ENCODE data around the gene CTDSPL2. TPM values are rescaled to one million over a fixed set of nuclear protein-coding genes. Genes with fewer than 3 reads are reported as not detected.
"Not testable (repeated sequence)": the region's sequence is repeated elsewhere in the genome, so short reads cannot be mapped to it uniquely, and the experiment has no call there.

Gene CTDSPL2
- total and polyA plus RNA-seq, 10 of the 15 experiments (the other 5 are each of a cell fraction or from before 2014, with no cell fraction given) = 10.7 to 77.1 (median 44.9) TPM

DNA sequence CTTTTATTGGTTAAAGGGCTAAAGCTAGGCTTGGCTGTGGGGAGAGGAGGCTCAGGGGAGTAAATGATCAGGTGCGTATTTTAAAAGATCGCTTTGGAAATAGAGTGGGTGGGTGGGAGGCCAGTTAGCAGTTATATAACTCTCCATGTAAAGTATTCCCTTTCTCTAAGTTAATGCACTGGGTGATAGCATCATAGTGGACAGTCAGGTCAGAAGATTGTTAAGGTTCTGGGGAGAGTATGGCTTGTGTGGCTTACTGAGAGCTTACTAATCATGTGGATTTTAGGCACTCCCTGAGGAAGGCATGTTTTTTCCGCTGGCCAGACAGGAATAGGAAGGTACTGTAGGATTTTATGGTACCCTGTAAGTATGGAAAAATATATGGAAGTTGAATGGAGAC lies 103.2 kb downstream of the CTDSPL2 start:
- ChIA-PET CTCF (interaction anchor here (1.7 kb wide), 1 partner anchor 15 kb away, joined by 5 read pairs; no protein-coding TSS in a partner anchor), RAD21 (ENCODE audit: unreplicated experiment) (interaction anchor here (0.7 kb wide), 1 partner anchor 16 kb away, joined by 3 read pairs; no protein-coding TSS in a partner anchor), POLR2A (no interaction called here), SMC1A (ENCODE audit: uncharacterized antibody, unreplicated experiment) (no interaction called here)
- H3K79me2 ChIP-seq (ENCODE audit: control insufficient read depth, insufficient read depth, low read length) = no peaks in the 10 kb centered on the region; the same call in 1 of the 2 replicates
- WGBS (ENCODE audit: insufficient coverage, insufficient replicate concordance, low lambda C conversion rate, missing lambda C conversion rate) = 98% methylated on average over 3 of the region's 3 CpGs
- FAIRE-seq (no peak), ATAC-seq (no peak), DNase-seq (ENCODE audit: low read depth, low spot score) (no peak)
- no peaks in the 10 kb centered on the region for H3K9me3 ChIP-seq (replicated peaks; ENCODE audit: control insufficient read depth, insufficient read depth, low read length)
- H2AFZ ChIP-seq (ENCODE audit: control insufficient read depth, low read depth, low read length) = no peak overlapping the region
- in situ Hi-C loops (cut with MboI) (no loop called here), intact Hi-C loops (cut with micrococcal nuclease; ENCODE audit: unreplicated experiment) (no loop called here)
- H3K9ac ChIP-seq (ENCODE audit: control insufficient read depth, insufficient read depth, low read length) = no peak overlapping the region
- no peaks in the 10 kb centered on the region for H3K27me3 ChIP-seq (replicated peaks in 1 of 2; ENCODE audit: control insufficient read depth in 2 of 2, insufficient read depth in 2 of 2, low read length in 1 of 2)
- no peak overlapping the region for H3K27ac ChIP-seq (ENCODE audit: control insufficient read depth, insufficient read depth)
- BruUV-seq (replicated peaks) = no TSS peak
- no peak for TF ChIP-seq MAX (IDR thresholded peaks at IDR 0.05; ENCODE audit: low read depth, low read length)
- no peak for TF ChIP-seq ATF2 (IDR thresholded peaks at IDR 0.05; ENCODE audit: low read length)
- no peak for TF ChIP-seq TCF12 (IDR thresholded peaks at IDR 0.05; ENCODE audit: low read depth, low read length)
- TF ChIP-seq SMARCA5 (IDR thresholded peaks at IDR 0.05) = no peak
- no peak overlapping the region for H3K4me3 ChIP-seq
- H3K36me3 ChIP-seq (ENCODE audit: control insufficient read depth in 2 of 2, insufficient read depth in 2 of 2, low read length in 1 of 2) = no peaks in the 10 kb centered on the region
- H4K20me1 ChIP-seq (ENCODE audit: control insufficient read depth, insufficient read depth) = no peaks in the 10 kb centered on the region
- peaks cover 2% of the 10 kb centered on the region; the same call in 1 of the 2 replicates for H3K4me1 ChIP-seq (ENCODE audit: control insufficient read depth, insufficient read depth, low read length)
- no peak overlapping the region for H3K4me2 ChIP-seq (ENCODE audit: control insufficient read depth, insufficient read depth)

- SMC1A ChIA-PET (ENCODE audit: uncharacterized antibody, unreplicated experiment) = interaction anchor here (1.0 to 2.2 kb wide), 4 partner anchors 10 to 207 kb away, joined by 3 to 6 read pairs (median 4); no protein-coding TSS in a partner anchor
- H3K9me3 ChIP-seq (replicated peaks; ENCODE audit: control insufficient read depth, insufficient read depth, low read length); ATAC-seq; H3K36me3 ChIP-seq (ENCODE audit: control insufficient read depth in 2 of 2, insufficient read depth in 2 of 2, low read length in 1 of 2); in situ Hi-C loops (cut with MboI); FAIRE-seq; H3K4me3 ChIP-seq; H2AFZ ChIP-seq (ENCODE audit: control insufficient read depth, low read depth, low read length); intact Hi-C loops (cut with micrococcal nuclease; ENCODE audit: unreplicated experiment); H3K9ac ChIP-seq (ENCODE audit: control insufficient read depth, insufficient read depth, low read length); H3K27ac ChIP-seq (ENCODE audit: control insufficient read depth, insufficient read depth); H3K4me2 ChIP-seq (ENCODE audit: control insufficient read depth, insufficient read depth); H3K79me2 ChIP-seq (ENCODE audit: control insufficient read depth, insufficient read depth, low read length); H3K4me1 ChIP-seq (ENCODE audit: control insufficient read depth, insufficient read depth, low read length); DNase-seq (ENCODE audit: low read depth, low spot score); H3K27me3 ChIP-seq (replicated peaks in 1 of 2; ENCODE audit: control insufficient read depth in 2 of 2, insufficient read depth in 2 of 2, low read length in 1 of 2); H4K20me1 ChIP-seq (ENCODE audit: control insufficient read depth, insufficient read depth); BruUV-seq (replicated peaks): not testable (repeated sequence)
- RAD21 ChIA-PET (ENCODE audit: unreplicated experiment) = interaction anchor here (0.6 to 1.4 kb wide), 3 partner anchors 15 to 86 kb away, joined by 3 to 6 read pairs (median 4); no protein-coding TSS in a partner anchor
- CTCF ChIA-PET = interaction anchor here (0.6 to 2.0 kb wide), 6 partner anchors 9 to 778 kb away, joined by 3 to 11 read pairs (median 3); no protein-coding TSS in a partner anchor
- WGBS (ENCODE audit: insufficient coverage, insufficient replicate concordance, low lambda C conversion rate, missing lambda C conversion rate) = 80% methylated on average over 5 of the region's 5 CpGs
- POLR2A ChIA-PET = interaction anchor here (0.7 to 1.5 kb wide), 2 partner anchors 14 to 127 kb away, joined by 3 read pairs; no protein-coding TSS in a partner anchor
Measured at GRCh38 chr15:44532275-44532674, 104.8 kb downstream of the CTDSPL2 start.

All from GM12878 (cell line).